Activated naive CD4-positive, alpha-beta T cell (primary cell): Measurements from ENCODE around the gene TUBB2B.
"Not testable (repeated sequence)": the region's sequence is repeated elsewhere in the genome, so short reads cannot be mapped to it uniquely, and the experiment has no call there.

ENCODE experiments used
- DNase-seq, 4 experiments: peaks; one replicate each; lab custom pipeline; 2025; lab: John Stamatoyannopoulos, UW

Gene TUBB2B

DNA sequence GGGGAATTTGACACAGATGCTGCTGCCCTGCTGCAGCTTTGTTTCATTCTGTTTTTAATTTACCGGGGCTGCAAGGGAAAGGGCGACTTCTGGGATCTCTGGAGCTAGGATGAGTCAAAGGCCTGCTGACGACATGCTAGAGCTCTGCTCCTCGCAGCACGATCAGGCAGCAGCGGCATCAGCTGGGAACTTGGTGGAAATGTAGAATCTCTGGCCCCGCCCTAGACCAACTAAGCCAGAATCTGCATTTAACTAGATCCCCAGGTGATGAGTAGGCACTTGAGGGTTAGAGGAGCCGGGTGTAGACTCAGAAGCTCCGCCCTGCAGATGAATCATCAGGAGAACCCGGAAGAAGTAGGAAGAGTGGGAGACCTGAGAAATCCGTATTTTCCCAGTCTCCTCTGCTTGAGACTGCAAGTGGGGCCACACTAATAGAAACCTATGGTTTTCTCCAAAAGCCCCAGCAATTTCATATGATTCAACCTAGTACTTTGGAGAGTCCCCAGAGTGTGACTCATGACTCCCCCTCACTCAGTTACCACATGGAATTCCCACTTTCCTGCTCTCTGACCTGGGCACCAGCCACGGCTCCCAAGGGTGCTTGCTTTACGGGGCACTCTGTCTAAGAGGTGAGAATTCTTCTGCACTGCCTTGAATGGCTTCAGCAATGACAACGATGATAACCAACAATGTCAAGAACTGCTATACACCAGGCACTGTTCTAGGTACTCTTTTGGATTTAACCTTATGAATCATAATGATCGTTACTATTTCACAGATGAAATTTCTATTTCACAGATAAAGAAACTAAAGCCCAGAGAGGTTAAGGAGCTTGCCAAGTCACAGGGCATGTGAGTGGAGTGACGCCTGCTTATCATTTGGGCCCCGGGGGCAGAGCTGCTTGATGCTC lies 18.1 kb downstream of the TUBB2B start:
- no peak for DNase-seq

DNA sequence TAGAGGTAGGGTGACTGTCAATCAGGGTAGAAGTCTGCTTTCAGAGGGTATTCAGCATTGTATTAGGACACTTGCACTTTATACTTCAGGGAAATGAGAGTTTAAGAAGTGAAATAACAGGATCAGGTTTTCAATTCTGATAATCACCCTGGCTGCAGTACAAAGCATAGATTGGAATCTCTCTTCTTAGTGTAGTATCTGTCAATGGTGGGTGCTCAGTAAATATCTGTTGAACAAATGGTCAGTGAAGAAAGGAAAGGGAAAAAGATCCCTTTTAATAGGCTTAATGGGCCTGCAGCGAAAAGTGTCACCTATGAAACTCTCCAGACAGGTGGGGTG lies 18.7 kb downstream of the TUBB2B start:
- DNase-seq, result no peak

DNA sequence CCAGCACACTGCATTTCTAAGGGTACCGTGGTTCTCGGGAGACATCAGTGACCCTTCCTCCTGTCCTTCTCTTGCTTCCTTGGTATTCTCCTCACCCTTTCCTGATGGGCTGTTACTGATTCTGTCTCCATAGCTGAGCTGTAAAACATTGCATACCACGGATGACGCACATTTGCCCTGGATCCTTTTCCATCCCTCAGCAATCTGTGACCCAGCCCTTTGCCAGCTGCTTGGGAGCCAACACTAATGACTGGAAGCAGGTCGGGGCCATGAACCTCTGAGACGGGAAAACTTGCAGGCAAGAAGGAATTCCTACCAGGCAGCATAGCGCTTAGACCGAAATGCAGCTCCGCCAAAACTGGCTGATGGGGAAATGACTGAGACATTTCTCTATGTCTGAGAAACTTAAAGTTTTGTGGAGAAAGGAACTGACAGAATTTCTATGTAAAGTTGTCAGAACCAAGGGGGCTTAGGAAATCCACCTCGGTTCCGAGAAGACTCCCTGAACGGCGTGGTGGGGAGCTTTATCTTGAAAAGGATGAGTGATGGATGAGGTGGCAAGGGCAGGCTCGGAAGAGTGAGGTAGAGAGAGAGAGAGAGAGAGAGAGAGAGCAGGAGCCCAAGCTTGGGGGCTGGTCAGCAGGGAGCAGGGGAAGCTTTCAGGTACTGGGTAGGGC lies 19.2 kb downstream of the TUBB2B start:
- DNase-seq, result no peak

DNA sequence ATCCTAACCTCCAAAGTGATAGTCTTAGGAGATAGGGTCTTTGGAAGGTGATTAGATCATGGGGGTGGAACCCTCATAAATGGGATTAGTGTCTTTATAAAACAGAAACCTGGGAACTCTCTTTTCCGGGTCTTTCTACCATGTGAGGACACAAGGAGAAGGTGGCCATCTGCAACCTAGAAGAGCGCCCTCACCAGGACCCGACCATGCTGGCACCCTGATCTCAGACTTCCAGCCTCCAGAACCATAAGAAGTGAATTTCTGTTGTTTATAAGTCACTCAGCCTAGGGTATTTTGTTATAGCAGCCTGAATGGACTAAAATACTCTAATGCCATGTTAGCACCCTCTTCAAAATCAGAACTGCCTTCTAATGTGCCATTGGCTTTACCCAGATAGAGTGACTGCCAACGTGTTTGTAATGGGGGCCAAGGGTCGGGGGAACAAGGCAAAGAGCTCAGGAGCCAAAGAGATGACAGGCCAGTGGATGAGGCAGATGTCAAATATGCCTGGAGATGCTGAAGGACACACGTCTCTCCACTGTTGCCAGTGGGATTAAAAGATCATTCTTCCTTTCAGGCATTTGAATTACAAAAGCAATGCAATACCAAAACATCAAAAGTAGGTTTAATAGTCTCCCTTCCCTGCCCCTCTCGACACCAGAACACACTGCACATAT lies 21.0 kb downstream of the TUBB2B start:
- DNase-seq, result no peak

DNA sequence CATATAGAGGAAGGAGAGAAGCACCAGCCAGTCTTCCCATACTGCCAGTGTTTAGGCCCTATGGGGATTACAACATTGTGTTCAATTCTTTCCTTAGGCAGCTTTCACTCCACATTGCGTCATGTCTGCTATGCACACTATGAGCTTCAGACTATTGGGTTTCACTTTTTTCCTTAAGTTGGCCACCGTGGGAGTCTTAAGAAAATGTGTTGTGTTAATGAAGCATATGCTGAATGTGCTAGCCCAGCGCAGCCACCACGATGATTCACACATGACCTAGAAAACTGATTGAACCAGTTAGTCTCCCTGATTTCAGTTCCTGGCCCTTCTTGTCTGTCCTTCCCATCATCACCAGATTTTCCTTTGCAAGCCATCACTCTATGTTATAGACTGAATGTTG lies 21.5 kb downstream of the TUBB2B start:
- DNase-seq, result no peak

DNA sequence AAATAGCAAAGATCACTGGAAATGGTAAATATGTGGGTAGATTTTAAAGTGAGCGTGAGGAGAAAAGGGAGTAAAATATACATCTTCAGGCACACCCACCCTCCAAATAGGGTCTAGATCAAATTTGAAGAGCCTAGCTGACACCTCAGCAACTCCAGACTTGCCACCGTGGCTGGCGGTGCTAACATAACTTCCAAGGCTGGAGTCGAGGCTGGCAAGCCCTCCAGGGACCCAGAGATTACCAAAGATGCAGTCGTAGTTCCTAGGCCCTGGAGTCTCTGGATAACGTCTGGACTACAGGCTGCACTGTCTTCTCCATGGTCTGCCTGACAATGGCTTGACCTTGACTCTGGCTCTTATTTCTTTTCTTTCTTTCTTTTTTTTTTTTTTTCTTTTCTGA lies 22.5 kb downstream of the TUBB2B start:
- no peak for DNase-seq

DNA sequence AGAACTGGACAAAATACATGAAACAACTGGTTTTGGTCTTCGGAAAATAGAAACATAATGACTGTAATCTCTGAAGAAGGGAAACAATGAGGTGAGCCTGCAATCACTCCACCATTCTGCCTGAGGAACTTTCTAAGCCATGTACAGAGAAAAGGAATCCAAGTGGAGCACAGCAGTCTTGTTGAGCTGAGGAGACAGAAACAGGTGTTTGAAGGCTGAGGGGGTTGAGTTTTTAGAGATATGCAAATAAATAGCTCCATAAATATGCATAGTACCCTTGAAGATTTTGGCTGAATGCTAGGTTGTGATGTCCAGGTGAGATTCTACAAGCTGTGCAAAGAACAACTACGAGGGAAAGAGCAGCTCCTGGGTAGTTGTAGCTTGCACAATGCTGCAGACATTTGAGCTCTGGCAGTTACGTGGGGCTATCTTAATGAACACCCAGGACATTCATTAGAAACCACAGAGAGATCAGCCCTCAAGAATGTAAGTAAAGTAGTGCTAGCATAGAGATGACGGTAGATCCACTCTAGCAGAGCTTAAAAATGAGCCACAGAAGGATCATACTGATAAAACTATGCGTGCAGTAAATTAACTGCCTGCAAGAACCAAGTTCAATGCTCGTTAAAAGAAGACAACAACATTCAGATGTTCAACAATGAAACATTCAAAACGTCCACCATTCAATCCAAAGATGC lies 24.3 kb downstream of the TUBB2B start:
- no peak for DNase-seq

DNA sequence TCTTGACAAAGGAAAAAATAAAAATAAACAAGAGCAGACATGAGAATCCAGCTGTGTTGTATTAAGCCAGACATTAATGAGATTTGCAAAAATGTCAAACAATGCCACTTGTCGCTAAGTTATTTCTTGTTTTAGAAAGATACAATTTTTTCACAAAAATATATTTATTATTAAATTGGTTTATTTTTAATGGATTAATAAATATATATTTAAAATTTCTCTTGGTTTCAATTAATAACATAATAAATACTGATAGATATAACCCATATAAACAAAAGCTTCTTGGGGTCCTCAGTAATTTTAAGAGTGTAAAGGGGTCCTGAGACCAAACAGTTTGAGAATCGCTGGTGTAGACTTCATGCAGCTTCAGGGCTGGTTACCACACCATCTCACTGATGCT lies 26.1 kb downstream of the TUBB2B start:
- no peak for DNase-seq

DNA sequence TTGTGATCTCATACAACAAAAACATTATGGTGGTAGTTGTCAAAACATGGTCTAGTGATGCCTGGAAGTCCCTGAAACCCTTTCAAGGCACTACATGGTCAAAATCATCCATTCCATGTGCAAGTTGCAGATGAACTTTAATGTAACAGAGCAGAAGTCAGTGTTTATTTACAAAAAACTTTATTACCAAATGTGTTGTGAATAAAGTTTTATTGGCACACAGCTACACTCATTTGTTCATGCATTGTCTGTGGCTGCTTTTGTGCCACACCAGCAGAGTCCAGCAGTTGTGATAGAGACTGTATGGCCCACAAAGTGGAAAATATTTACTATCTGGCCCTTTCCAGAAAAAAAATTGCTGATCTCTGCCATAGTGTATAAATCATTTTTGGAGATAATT lies 26.8 kb downstream of the TUBB2B start:
- DNase-seq, result no peak

DNA sequence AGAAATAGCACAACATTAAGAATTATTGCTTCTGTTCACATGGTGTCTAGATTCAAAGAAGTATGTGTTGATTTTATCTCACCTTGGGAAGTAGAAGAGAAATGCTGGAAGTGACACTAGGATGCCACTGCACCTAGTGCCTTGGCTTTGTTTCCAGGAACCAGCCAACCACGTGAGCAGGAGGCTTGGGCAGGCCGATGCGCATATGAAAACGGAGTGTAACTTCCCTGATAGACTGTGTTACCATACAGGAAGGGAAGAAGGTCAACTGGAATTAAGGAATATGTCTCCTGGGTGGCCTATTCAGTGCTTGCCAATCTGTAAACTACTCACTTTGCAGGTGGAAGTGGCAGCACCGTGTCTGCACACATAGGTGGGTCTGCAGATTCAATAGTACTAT lies 28.1 kb downstream of the TUBB2B start:
- no peak for DNase-seq

DNA sequence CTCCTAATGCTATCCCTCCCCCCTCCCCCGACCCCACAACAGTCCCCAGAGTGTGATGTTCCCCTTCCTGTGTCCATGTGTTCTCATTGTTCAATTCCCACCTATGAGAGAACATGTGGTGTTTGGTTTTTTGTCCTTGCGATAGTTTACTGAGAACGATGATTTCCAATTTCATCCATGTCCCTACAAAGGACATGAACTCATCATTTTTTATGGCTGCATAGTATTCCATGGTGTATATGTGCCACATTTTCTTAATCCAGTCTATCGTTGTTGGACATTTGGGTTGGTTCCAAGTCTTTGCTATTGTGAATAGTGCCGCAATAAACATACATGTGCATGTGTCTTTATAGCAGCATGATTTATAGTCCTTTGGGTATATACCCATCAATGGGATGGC lies 29.7 kb downstream of the TUBB2B start:
- DNase-seq, result not testable (repeated sequence)

DNA sequence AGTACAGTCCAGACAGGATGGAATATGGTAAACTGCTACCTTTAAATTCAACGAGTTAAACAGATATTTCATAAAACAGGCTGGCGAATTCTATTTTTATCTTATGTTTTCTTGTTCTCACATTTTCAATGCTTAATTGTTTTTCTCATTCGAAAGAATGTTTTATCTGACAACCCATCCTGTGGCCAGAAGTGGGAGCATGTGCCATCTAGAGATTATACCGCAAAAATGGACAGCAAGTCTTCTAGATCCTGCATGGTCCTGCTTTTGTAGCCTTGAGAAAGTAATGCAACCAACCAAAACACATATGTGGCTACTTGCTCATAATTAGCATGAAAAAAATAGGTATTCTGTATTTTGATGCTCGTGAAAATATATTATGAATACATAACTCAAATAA lies 30.7 kb downstream of the TUBB2B start:
- no peak for DNase-seq

DNA sequence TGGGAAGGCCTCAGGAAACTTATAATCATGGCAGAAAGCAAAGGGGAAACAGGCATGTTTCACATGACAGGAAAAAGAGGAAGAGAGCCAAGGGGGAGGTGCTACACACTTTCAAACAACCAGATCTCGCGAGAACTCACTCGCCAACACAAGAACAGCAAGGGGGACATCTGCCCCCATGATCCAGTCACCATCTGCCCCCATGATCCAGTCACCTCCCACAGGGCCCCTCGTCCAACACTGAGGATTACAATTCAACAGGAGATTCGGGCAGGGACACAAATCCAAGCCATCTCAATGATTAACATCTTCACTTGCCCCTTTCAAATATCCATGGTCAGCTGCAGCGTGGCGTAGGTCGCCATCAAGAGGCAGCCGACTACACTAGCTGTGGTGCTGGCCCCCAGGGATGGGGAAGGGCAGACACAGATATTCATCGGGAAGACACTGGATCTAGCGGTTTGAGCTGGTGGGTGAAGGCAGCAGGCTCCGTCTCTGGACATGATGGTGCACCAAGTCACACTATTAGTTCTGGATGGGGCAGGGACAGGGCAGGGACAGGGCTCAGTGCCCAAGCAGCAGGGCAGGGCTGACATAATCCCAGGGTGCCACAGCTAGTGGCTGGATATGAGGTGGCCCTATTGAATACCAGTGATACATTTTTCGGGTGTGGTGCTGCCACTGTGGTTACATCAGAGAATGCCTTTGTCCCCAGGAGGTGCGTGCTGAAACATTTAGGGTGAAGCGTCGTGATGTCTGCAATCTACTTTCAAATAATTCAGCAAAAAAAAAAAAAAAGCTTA lies 31.6 kb downstream of the TUBB2B start:
- DNase-seq, result no peak

DNA sequence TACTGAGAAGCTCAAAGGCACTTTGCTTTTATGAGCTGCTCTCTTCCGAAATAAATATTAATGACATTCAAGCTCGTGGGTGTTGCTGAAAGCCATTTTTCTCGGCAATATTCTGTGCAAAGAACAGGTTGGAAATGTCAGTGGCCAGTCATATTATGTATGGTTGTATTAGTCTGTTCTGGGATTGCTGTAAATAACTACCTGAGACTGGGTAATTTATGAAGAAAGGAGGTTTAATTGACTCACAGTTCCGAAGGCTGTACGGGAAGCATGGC lies 32.1 kb downstream of the TUBB2B start:
- no peak for DNase-seq

DNA sequence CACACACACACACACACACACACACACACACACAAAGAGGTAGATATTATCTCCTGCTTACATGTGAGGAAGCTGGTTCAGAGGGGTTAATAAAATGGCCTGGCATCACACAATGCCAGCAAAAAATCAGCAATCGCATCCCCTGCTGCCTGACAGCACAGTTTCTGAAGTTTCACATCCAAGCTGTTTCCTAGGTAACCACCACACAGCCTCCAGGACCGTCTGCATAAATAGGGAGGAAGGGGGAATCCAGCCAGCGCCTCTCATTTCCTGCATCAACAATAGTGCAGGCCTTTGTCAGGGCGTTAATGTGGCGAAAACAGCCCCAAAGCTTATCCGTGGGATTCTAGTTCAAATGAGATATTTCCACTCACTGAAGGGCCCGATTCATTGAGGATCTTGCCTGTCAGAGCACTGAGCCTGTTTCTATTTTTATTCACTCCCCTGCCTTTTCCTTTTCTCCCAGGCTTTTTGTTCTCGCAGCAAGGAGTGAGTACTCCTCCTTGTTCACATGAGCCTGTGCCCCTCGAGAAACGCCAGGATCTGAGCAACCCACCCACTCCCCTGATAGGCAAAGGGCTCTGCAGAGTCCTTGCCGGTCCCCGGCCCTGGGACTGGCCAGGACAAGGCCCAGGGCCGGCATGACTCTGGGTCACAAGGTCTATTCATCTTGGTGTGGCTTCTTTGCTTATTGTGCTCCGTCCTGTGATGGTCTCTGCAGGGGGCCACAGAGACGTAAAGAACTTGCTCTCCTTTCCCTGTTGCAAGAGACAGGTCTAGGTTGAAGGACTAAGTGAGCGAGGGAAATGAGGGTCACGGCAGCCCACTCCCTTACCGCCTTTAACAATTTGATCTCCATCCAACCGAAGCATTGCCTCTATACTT lies 32.7 kb downstream of the TUBB2B start:
- no peak for DNase-seq

DNA sequence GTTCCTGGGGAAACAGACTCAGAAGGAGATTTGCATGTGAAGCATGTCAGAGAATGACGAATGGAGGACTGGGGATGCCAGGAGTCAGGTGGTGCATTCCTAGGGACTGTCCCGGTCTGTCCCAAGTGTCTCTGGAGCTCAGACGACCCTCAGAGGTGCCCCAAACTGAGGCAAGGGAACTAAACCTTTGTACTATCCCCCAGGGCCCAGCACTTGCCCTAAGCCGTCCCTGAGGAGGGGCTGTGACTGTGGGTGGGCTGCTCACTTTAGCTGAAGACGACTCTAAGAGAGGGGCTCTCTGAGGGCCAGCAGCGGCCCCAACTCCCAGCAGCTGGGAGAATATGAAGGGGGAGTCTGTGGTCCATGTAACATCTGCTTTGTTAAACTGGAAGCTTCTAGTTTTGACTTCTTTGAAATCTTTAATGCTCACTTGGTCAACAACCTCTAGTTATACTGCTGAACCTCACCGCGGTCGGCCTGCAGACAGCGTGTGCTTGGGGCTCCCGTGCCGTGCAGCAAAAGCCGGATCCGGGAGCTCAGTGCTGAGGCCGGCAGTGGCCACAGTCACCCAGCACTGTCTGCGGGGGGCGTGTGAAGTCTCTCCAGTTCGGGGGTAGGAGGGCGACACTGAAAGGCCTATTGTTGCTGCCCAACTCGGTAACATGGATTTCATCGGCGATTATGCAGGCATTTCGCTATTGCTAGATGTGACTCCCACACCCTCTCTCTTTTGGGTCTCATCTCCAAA lies 34.2 kb downstream of the TUBB2B start:
- no peak for DNase-seq

DNA sequence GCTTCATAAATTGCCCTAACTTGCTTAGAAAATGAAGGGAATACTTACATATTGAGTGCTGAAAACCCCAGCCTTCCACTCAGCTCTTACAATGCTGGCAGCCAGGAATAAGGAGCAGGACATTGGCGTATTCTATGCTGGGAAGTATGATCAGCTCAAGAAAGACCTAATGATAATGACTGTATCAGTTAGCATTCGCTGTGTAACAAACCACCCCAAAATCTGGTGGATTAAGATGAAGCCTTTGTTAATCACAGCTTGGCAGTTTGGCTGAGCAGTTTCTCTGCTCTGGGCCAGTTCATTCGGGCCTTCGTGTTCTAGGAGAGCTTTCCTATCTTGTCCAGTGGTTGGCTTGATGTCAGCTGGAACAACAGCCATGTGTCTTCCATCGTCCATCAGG lies 36.7 kb downstream of the TUBB2B start:
- no peak for DNase-seq

DNA sequence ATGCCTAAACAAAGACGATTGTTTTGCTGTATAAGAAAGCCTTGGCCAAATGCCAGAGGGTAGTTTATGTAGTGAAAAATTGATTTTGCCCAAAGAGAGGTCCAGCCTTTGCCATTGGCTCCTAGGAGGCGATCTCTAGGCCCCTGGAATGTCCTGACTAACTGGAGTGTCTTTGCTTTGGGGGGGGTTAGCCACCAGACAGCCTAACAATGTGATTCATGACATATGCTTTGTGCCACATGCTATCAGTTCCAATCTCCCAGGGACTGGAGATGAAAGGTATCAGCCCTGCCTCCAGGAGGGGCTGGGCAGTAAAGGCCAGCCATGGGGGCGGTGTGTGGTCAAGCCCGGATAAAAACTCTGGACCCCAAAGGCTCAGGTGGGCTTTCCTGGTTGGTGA lies 37.4 kb downstream of the TUBB2B start:
- DNase-seq, result no peak

DNA sequence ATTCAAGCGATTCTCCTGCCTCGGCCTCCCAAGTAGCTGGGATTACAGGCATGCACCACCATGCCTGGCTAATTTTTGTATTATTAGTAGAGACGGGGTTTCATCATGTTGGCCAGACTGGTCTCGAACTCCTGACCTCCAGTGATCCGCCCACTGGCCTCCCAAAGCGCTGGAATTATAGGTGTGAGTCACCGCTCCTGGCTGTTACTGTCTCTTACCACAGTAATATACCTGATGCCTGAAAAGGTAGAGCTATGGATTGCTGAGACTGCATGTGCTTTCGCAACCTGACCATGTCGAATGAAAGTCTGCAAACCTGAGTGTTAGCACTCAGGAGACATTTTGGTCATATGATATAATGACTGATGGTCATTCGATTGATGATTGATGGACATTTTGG lies 38.3 kb downstream of the TUBB2B start:
- DNase-seq, result not testable (repeated sequence)

DNA sequence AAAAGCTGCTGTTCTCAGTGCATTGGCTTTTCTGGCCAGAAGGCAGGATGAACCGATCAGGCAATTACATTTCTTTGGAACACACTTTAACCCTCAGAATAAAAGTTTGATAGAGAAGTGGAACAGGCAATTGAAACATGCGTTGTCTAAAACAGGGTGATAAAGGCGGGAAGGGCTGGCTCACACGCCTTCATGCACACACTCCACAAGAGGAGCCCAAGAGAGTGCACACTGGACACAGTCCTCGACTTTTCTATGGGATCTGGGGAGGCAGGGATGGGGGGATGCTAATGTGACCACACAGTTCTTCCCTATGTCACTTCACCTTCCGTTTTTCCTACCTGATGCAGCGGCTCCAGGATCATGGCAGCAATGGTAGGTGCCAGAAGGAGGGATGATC lies 39.2 kb downstream of the TUBB2B start:
- no peak for DNase-seq
